ENCODE results near the gene LRRC36.
"Not testable (repeated sequence)": the region's sequence is repeated elsewhere in the genome, so short reads cannot be mapped to it uniquely, and the experiment has no call there.

DNA sequence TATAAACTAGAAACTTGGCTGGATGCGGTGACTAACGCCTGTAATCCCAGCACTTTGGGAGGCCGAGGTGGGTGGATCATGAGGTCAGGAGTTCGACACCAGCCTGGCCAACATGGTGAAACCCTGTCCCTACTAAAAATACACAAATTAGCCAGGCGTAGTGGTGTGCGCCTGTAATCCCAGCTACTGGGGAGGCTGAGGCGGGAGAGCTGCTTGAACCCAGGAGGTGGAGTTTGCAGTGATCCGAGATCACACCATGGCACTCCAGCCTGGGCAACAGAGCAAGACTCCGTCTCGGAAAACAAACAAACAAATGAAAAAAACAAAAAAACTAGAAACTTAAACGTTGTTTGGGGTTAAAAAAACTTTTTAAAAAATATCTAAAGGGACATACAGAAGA is 49.4 kb downstream of the LRRC36 start:
- not testable (repeated sequence) for TF ChIP-seq POU5F1 (IDR thresholded peaks at IDR 0.05; ENCODE audit: low read depth, low read length); BCL11A (IDR thresholded peaks at IDR 0.05; ENCODE audit: low read depth in 2 of 2, low read length in 2 of 2); PHF8 (conservative IDR thresholded peaks at IDR 0.05; ENCODE audit: low read depth, low read length); CTCF (IDR thresholded peaks at IDR 0.05; ENCODE audit: control extremely low read depth in 1 of 3, insufficient read depth in 1 of 3, low read depth in 1 of 3, low read length in 3 of 3); NRF1 (IDR thresholded peaks at IDR 0.05; ENCODE audit: low read depth, low read length); EP300 (IDR thresholded peaks at IDR 0.05; ENCODE audit: borderline replicate concordance in 1 of 2, low read depth in 2 of 2, low read length in 2 of 2); POLR2AphosphoS5 (IDR thresholded peaks at IDR 0.05; ENCODE audit: low read depth, low read length); ATF3 (IDR thresholded peaks at IDR 0.05; ENCODE audit: insufficient read depth, low read depth, low read length); SIN3A (conservative IDR thresholded peaks at IDR 0.05 in 1 of 2, IDR thresholded peaks at IDR 0.05 in 1 of 2; ENCODE audit: low read depth in 1 of 2, low read length in 2 of 2)
